ENCODE data around the gene MXRA7. TPM values are rescaled to one million over a fixed set of nuclear protein-coding genes. Genes with fewer than 3 reads are reported as not detected.
A peak's percentile ranks its signal among the peaks of the same experiment; 100 is the strongest.
"Not testable (repeated sequence)": the region's sequence is repeated elsewhere in the genome, so short reads cannot be mapped to it uniquely, and the experiment has no call there.

MXRA7 gene
- total RNA-seq, 4 donors from 2014 or later, result 362 to 576 (median 421) TPM

- intact Hi-C loops (cut with DNase I), result no loop called here
- TF ChIP-seq POLR2A (IDR thresholded peaks at IDR 0.05), result no peak
- TF ChIP-seq, protein P1, sequence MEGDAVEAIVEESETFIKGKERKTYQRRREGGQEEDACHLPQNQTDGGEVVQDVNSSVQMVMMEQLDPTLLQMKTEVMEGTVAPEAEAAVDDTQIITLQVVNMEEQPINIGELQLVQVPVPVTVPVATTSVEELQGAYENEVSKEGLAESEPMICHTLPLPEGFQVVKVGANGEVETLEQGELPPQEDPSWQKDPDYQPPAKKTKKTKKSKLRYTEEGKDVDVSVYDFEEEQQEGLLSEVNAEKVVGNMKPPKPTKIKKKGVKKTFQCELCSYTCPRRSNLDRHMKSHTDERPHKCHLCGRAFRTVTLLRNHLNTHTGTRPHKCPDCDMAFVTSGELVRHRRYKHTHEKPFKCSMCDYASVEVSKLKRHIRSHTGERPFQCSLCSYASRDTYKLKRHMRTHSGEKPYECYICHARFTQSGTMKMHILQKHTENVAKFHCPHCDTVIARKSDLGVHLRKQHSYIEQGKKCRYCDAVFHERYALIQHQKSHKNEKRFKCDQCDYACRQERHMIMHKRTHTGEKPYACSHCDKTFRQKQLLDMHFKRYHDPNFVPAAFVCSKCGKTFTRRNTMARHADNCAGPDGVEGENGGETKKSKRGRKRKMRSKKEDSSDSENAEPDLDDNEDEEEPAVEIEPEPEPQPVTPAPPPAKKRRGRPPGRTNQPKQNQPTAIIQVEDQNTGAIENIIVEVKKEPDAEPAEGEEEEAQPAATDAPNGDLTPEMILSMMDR (IDR thresholded peaks at IDR 0.05), result no peak
- Histone ChIP-seq H3K36me3 (peaks cover 16 to 36% of the 10 kb centered on the region in 2 donors), H3K4me1 (no peaks in the 10 kb centered on the region), H3K4me3 (replicated peaks in 1 of 3) (no peak overlapping the region), H3K27ac (no peak overlapping the region), H3K9me3 (no peaks in the 10 kb centered on the region), H3K27me3 (no peaks in the 10 kb centered on the region)
- WGBS, 2 donors, result 100% methylated on average over 2 of the region's 2 CpGs
- no peak for DNase-seq
These were observed 34.0 kb upstream of the MXRA7 start for GRCh38 chr17:76744747-76745146.

- no peak for DNase-seq
- intact Hi-C loops (cut with DNase I), result no loop called here
- H3K9me3 ChIP-seq, result no peaks in the 10 kb centered on the region
- TF ChIP-seq, protein P1 (IDR thresholded peaks at IDR 0.05), result no peak
- peaks cover 8 to 10% of the 10 kb centered on the region in 2 donors for H3K4me1 ChIP-seq
- peaks cover 16 to 36% of the 10 kb centered on the region in 2 donors for H3K36me3 ChIP-seq
- no peak overlapping the region for H3K27ac ChIP-seq
- no peak overlapping the region for H3K4me3 ChIP-seq (replicated peaks in 1 of 3)
- no peaks in the 10 kb centered on the region for H3K27me3 ChIP-seq
These were observed 32.2 kb upstream of the MXRA7 start for GRCh38 chr17:76742958-76743357.

DNA sequence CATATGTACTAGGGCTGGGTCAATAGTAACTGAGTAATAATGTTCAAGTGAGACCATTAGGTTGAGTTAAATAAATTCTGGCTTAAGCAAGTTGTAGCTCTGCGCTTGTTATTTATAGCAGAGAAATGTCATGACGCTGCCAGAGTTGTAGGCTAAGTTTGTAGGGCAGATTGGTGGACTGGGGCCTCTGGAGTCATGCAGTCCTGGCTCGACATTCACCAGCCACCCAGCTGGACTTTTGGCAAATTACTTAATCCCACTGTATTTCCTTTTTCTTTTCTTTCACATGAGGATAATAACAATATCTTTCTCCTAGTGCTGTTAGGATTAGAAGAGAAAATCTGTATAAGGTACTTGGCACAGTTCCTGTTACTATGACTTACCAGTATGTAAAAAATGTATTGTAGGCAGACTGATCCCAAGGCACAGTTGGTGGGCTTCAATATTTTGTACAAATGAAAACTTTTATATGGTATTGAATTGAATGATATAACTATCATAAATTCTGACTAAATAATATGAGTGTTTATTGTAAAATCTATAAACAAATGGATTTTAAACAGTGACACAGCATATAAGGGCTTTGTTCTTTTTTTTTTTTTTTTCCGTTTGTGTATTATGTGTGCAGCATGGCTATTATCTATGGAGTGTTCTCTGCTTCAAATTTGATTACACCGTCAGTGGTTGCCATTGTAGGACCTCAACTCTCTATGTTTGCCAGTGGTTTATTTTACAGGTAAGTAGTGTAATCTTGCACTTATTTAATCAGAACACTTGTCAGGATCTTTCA is 29.8 kb upstream of the MXRA7 start:
- Histone ChIP-seq H3K4me3 (replicated peaks in 1 of 3) (no peak overlapping the region), H3K27me3 (no peaks in the 10 kb centered on the region), H3K36me3 (peaks cover 20 to 27% of the 10 kb centered on the region in 2 donors), H3K4me1 (peaks cover 10 to 13% of the 10 kb centered on the region in 2 donors), H3K9me3 (no peaks in the 10 kb centered on the region), H3K27ac (no peak overlapping the region)
- no peak for TF ChIP-seq POLR2A (IDR thresholded peaks at IDR 0.05)
- TF ChIP-seq, protein P1 (IDR thresholded peaks at IDR 0.05), result no peak
- DNase-seq, result no peak
- 74 to 82% methylated on average over 5 of the region's 5 CpGs for WGBS, 2 donors
- intact Hi-C loops (cut with DNase I), result no loop called here

DNA sequence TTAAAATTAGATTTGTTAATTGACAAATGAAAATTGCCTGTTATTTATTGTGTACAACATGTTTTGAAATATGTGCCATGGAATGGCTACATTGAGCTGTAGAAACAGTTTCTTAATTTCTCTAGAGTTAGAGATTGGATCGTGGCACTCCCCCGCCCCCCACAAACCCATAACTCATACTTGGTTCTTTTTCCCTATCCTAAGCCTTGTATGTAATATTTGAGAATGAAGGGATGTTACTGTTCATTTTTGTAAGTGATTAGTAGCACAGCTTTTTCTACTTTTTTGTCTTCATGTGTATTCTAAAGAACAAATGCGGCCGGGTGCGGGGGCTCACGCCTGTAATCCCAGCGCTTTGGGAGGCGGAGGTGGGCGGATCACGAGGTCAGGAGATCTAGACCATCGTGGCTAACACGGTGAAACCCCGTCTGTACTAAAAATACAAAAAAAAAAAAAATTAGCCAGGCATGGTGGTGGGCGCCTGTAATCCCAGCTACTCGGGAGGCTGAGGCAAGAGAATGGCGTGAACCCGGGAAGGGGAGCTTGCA is 28.9 kb upstream of the MXRA7 start:
- DNase-seq; H3K4me3 ChIP-seq (replicated peaks in 1 of 3); H3K27me3 ChIP-seq; H3K27ac ChIP-seq; intact Hi-C loops (cut with DNase I); H3K9me3 ChIP-seq: not testable (repeated sequence)
- Histone ChIP-seq H3K36me3 (peaks cover 24% of the 10 kb centered on the region in 2 donors), H3K4me1 (peaks cover 19 to 21% of the 10 kb centered on the region in 2 donors)
- WGBS, 2 donors, result 90 to 91% methylated on average over 17 of the region's 17 CpGs

- no peak for DNase-seq
- H3K36me3 ChIP-seq, result peaks cover 26% of the 10 kb centered on the region in 2 donors
- peak overlapping the region; percentile 9 to 98 (median 68) for H3K4me3 ChIP-seq (replicated peaks in 1 of 3)
- no peak for TF ChIP-seq POLR2A (IDR thresholded peaks at IDR 0.05)
- TF ChIP-seq, protein P1 (IDR thresholded peaks at IDR 0.05), result no peak
- peaks cover 31% of the 10 kb centered on the region in 2 donors for H3K4me1 ChIP-seq
- H3K27me3 ChIP-seq, result no peaks in the 10 kb centered on the region
- no peaks in the 10 kb centered on the region for H3K9me3 ChIP-seq
- peak overlapping the region; percentile 90 to 99 (median 92) for H3K27ac ChIP-seq
- 1% methylated on average over 7 of the region's 7 CpGs for WGBS, 2 donors
- intact Hi-C loops (cut with DNase I), result no loop called here
These were observed 27.7 kb upstream of the MXRA7 start for GRCh38 chr17:76738468-76738850.
